ENCODE results near the gene KCNN4.
A peak's percentile ranks its signal among the peaks of the same experiment; 100 is the strongest.
"Not testable (repeated sequence)": the region's sequence is repeated elsewhere in the genome, so short reads cannot be mapped to it uniquely, and the experiment has no call there.

The KCNN4 gene

GRCh38 chr19:43798546-43799409 is 18.0 kb upstream of the KCNN4 start:
- DNase-seq (ENCODE audit: low read depth), result no peak

- DNase-seq (ENCODE audit: low read depth), result no peak
Observed at GRCh38 chr19:43798026-43798545, 17.3 kb upstream of the KCNN4 start.

- no peak for DNase-seq (ENCODE audit: low read depth)
Observed at GRCh38 chr19:43797556-43797955, 16.8 kb upstream of the KCNN4 start.

GRCh38 chr19:43797118-43797517 is 16.3 kb upstream of the KCNN4 start:
- DNase-seq (ENCODE audit: low read depth), result no peak

- DNase-seq (ENCODE audit: low read depth), result no peak
Observed at GRCh38 chr19:43790587-43790986, 9.8 kb upstream of the KCNN4 start.

- no peak for DNase-seq (ENCODE audit: low read depth)
Observed at GRCh38 chr19:43789029-43789428, 8.3 kb upstream of the KCNN4 start.

- DNase-seq (ENCODE audit: low read depth), result no peak
Observed at GRCh38 chr19:43786665-43787064, 5.9 kb upstream of the KCNN4 start.

GRCh38 chr19:43784981-43785808 is 4.4 kb upstream of the KCNN4 start:
- DNase-seq (ENCODE audit: low read depth), result no peak

- DNase-seq (ENCODE audit: low read depth), result peak; percentile 41
Observed at GRCh38 chr19:43784241-43784980, 3.6 kb upstream of the KCNN4 start.

GRCh38 chr19:43783636-43784035 is 2.9 kb upstream of the KCNN4 start:
- no peak for DNase-seq (ENCODE audit: low read depth)

- no peak for DNase-seq (ENCODE audit: low read depth)
Observed at GRCh38 chr19:43782689-43783231, 2.0 kb upstream of the KCNN4 start.

- no peak for DNase-seq (ENCODE audit: low read depth)
Observed at GRCh38 chr19:43782311-43782660, 1.5 kb upstream of the KCNN4 start.

GRCh38 chr19:43781630-43782310 is 997 bp upstream of the KCNN4 start:
- DNase-seq (ENCODE audit: low read depth), result no peak

- DNase-seq (ENCODE audit: low read depth), result no peak
Observed at GRCh38 chr19:43779820-43780219, 953 bp downstream of the KCNN4 start.

- no peak for DNase-seq (ENCODE audit: low read depth)
Observed at GRCh38 chr19:43779147-43779819, 1.5 kb downstream of the KCNN4 start.

GRCh38 chr19:43778651-43779050 is 2.1 kb downstream of the KCNN4 start:
- DNase-seq (ENCODE audit: low read depth), result no peak

- no peak for DNase-seq (ENCODE audit: low read depth)
Observed at GRCh38 chr19:43777163-43777695, 3.5 kb downstream of the KCNN4 start.

GRCh38 chr19:43776286-43776685 is 4.5 kb downstream of the KCNN4 start:
- DNase-seq (ENCODE audit: low read depth), result no peak

- DNase-seq (ENCODE audit: low read depth), result no peak
Observed at GRCh38 chr19:43775299-43775890, 5.4 kb downstream of the KCNN4 start.

- not testable (repeated sequence) for DNase-seq (ENCODE audit: low read depth)
Observed at GRCh38 chr19:43774940-43775258, 5.9 kb downstream of the KCNN4 start.
